CD8-positive, alpha-beta memory T cell (primary cell): ENCODE results near the gene SIMC1. TPM values are rescaled to one million over a fixed set of nuclear protein-coding genes. Genes with fewer than 3 reads are reported as not detected.

Experiments used
- CTCF ChIA-PET: fragments of 350-600 bp; sonication (Branson Sonifier 250); formaldehyde crosslinking; loops from one replicate; lab custom pipeline; 2021; ENCODE audit warnings: antibody characterized with exemption; lab: Charles Lee
- POLR2A ChIA-PET: fragments of 350-600 bp; sonication (Branson Sonifier 250); formaldehyde crosslinking; loops from one replicate; lab custom pipeline; 2021; ENCODE audit warnings: antibody characterized with exemption; lab: Charles Lee
- DNase-seq, 5 donors: peaks; one replicate each; pipeline versions ENCODE4 v3.0.0 to v3.0.0-alpha.2; 2020 to 2022; ENCODE audit warnings: mixed read lengths in 1 of 5
- H3K27ac ChIP-seq: one replicate; pipeline ENCODE4 v1.7.0; 2013; ENCODE audit warnings: low read depth, mild to moderate bottlenecking, low read length, moderate library complexity
- H3K27me3 ChIP-seq: 2 replicates; pipeline ENCODE4 v1.7.0; 2013; ENCODE audit warnings: low read length, mild to moderate bottlenecking; ENCODE audit not compliant: insufficient read depth, poor library complexity, severe bottlenecking
- H3K36me3 ChIP-seq: 2 replicates; pipeline ENCODE4 v1.7.0; 2013; ENCODE audit warnings: mild to moderate bottlenecking, low read length, moderate library complexity; ENCODE audit not compliant: insufficient read depth
- H3K4me1 ChIP-seq: 2 replicates; pipeline ENCODE4 v1.7.0; 2013; ENCODE audit warnings: mild to moderate bottlenecking, low read length, moderate library complexity; ENCODE audit not compliant: insufficient read depth
- H3K4me3 ChIP-seq: 2 replicates; pipeline ENCODE4 v1.7.0; 2013; ENCODE audit warnings: mild to moderate bottlenecking, low read length
- H3K9me3 ChIP-seq: 2 replicates; pipeline ENCODE4 v1.7.0; 2013; ENCODE audit warnings: mild to moderate bottlenecking, low read length
- H3K27ac Mint-ChIP-seq, 8 donors: one replicate each; pipeline ENCODE4 v1.8.0; 2020 to 2021; ENCODE audit warnings: mixed read lengths in 8 of 8, mild to moderate bottlenecking in 6 of 8, inconsistent platforms in 3 of 8, moderate library complexity in 3 of 8
- H3K27me3 Mint-ChIP-seq, 2 donors: one replicate each; pipeline ENCODE4 v1.8.0; 2020 to 2021; ENCODE audit warnings: mixed read lengths in 2 of 2, mild to moderate bottlenecking in 1 of 2, moderate library complexity in 1 of 2
- H3K36me3 Mint-ChIP-seq, 3 donors: one replicate each; pipeline ENCODE4 v1.8.0; 2020 to 2021; ENCODE audit warnings: mixed read lengths in 3 of 3, inconsistent platforms in 1 of 3, mild to moderate bottlenecking in 1 of 3
- H3K4me1 Mint-ChIP-seq, 3 donors: one replicate each; pipeline ENCODE4 v1.8.0; 2020 to 2021; ENCODE audit warnings: mixed read lengths in 3 of 3, inconsistent platforms in 1 of 3, mild to moderate bottlenecking in 1 of 3
- H3K4me3 Mint-ChIP-seq, 7 donors: one replicate each; pipeline ENCODE4 v1.8.0; 2020 to 2021; ENCODE audit warnings: mixed read lengths in 7 of 7, mild to moderate bottlenecking in 6 of 7, moderate library complexity in 4 of 7, inconsistent platforms in 2 of 7
- H3K9me3 Mint-ChIP-seq, 5 donors: one replicate each; pipeline ENCODE4 v1.8.0; 2020 to 2022; ENCODE audit warnings: mixed read lengths in 5 of 5, mild to moderate bottlenecking in 3 of 5, moderate library complexity in 2 of 5, inconsistent platforms in 1 of 5
- polyA plus RNA-seq: library from polyadenylated mRNA; unstranded; fragments of 300-500 nt; fragmentation: Illumina TruSeq; gene quantifications from one replicate; pipeline ENCODE4 v1.2.3, GENCODE V29; 2021
- total RNA-seq, 2 experiments: library from RNA; stranded (reverse); gene quantifications; one replicate each; pipeline ENCODE4 v1.2.3, GENCODE V29; 2021

Gene SIMC1
- total and polyA plus RNA-seq, 3 experiments from 2014 or later, result 12.0 to 21.1 (median 20.5) TPM

DNA sequence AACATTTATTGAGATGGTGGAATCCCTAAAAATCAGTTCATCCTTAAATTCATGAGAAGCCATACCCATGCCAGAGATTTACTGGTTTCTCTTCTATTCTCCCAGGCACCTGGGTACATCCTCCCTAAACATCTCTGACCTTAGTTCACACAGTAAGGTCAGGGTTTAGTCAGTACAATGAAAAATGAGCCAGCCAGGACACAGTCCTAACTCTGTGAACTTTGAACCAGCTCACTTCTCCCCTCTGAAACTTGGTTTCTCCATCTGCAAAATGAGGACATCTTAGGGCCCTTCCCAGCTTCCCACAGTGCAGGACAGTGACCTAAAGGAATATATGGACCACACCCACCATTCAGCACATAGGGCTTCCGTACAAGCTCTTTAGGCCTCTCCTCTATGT, 148.3 kb downstream of the SIMC1 start:
- POLR2A ChIA-PET, result no interaction called here
- peaks cover 24% of the 10 kb centered on the region for H3K4me1 ChIP-seq
- H3K9me3 ChIP-seq, result no peaks in the 10 kb centered on the region
- Mint-ChIP-seq H3K27ac (peak overlapping the region in 5 of 8 donors; percentile 8 to 86 (median 37)), H3K9me3 (no peaks in the 10 kb centered on the region), H3K36me3 (peaks cover 0 to 83% (median 7%) of the 10 kb centered on the region in 3 donors), H3K4me3 (peak overlapping the region in 6 of 7 donors; percentile 24 to 98 (median 52)), H3K4me1 (peaks cover 27 to 34% (median 34%) of the 10 kb centered on the region in 3 donors), H3K27me3 (no peaks in the 10 kb centered on the region)
- CTCF ChIA-PET, result no interaction called here
- no peak overlapping the region for H3K27ac ChIP-seq
- no peak for DNase-seq
- H3K4me3 ChIP-seq, result no peak overlapping the region
- no peaks in the 10 kb centered on the region for H3K27me3 ChIP-seq
- peaks cover 31% of the 10 kb centered on the region for H3K36me3 ChIP-seq

DNA sequence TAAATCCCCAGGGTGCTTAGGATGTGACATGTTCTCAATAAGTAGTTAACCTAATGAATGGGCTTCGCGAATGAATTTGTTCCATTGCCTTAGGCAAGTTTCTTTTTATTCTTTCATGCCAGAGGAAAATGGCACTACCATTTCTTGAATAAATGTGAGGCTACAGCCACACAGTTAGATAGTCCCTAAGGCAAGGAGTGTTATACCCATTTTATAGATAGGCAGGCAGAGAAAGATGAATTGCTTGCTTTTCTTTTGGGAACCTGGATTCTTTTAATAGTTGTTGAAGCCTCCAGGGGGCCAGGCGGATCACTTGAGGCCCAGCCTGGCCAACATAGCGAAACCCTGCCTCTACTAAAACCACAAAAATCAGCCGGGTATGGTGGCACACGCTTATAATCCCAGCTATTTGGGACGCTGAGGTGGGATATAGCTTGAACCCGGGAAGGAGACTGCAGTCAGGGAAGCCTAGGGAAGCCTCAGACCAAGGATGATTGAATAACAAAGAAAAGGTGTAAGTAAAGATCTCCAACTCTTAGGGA, 149.2 kb downstream of the SIMC1 start:
- Histone ChIP-seq H3K9me3 (no peaks in the 10 kb centered on the region), H3K4me1 (peaks cover 24% of the 10 kb centered on the region), H3K27me3 (no peaks in the 10 kb centered on the region), H3K36me3 (peaks cover 31% of the 10 kb centered on the region), H3K27ac (peak overlapping the region; percentile 93), H3K4me3 (peak overlapping the region; percentile 99)
- H3K27me3 Mint-ChIP-seq, result no peaks in the 10 kb centered on the region
- peak overlapping the region; percentile 56 to 100 (median 98) for H3K27ac Mint-ChIP-seq
- CTCF ChIA-PET, result interaction anchor here (1.0 to 1.9 kb wide), 2 partner anchors 26 to 273 kb away, joined by 3 to 7 read pairs; partner anchors contain the start of gene KIAA1191
- H3K4me3 Mint-ChIP-seq, result peak overlapping the region; percentile 96 to 100 (median 99)
- POLR2A ChIA-PET, result interaction anchor here (1.3 to 2.6 kb wide), 3 partner anchors 26 to 156 kb away, joined by 7 to 40 read pairs (median 16); partner anchors contain the start of genes KIAA1191 and RNF44
- no peak for DNase-seq
- H3K36me3 Mint-ChIP-seq, result peaks cover 0 to 83% (median 9%) of the 10 kb centered on the region in 3 donors
- H3K4me1 Mint-ChIP-seq, result peaks cover 27 to 34% (median 34%) of the 10 kb centered on the region in 3 donors
- H3K9me3 Mint-ChIP-seq, result no peaks in the 10 kb centered on the region

- Histone ChIP-seq H3K36me3 (peaks cover 28% of the 10 kb centered on the region), H3K4me1 (peaks cover 24% of the 10 kb centered on the region), H3K4me3 (peak overlapping the region; percentile 99), H3K27me3 (no peaks in the 10 kb centered on the region), H3K27ac (peak overlapping the region; percentile 93), H3K9me3 (no peaks in the 10 kb centered on the region)
- POLR2A ChIA-PET, result interaction anchor here (0.7 to 2.6 kb wide), 6 partner anchors 26 to 616 kb away, joined by 3 to 40 read pairs (median 6); partner anchors contain the start of genes FAF2, KIAA1191 and RNF44
- H3K9me3 Mint-ChIP-seq, result no peaks in the 10 kb centered on the region
- no peak for DNase-seq
- no peaks in the 10 kb centered on the region for H3K27me3 Mint-ChIP-seq
- CTCF ChIA-PET, result interaction anchor here (0.9 to 1.9 kb wide), 5 partner anchors 26 to 963 kb away, joined by 3 to 7 read pairs (median 3); partner anchors contain the start of genes KIAA1191 and LMAN2
- H3K27ac Mint-ChIP-seq, result peak overlapping the region; percentile 97 to 100 (median 99)
- H3K36me3 Mint-ChIP-seq, result peaks cover 0 to 82% (median 9%) of the 10 kb centered on the region in 3 donors
- H3K4me3 Mint-ChIP-seq, result peak overlapping the region; percentile 96 to 100 (median 99)
- H3K4me1 Mint-ChIP-seq, result peaks cover 27 to 34% (median 34%) of the 10 kb centered on the region in 3 donors
Measured at GRCh38 chr5:176388003-176388443, 149.8 kb downstream of the SIMC1 start.

- peak within 1 kb of the TSS; percentile 99 for H3K4me3 ChIP-seq
- H3K36me3 ChIP-seq, result peaks cover 22% of the 10 kb centered on the region
- Mint-ChIP-seq H3K27me3 (no peaks in the 10 kb centered on the region), H3K36me3 (peaks cover 0 to 82% (median 9%) of the 10 kb centered on the region in 3 donors), H3K9me3 (no peaks in the 10 kb centered on the region), H3K4me3 (peak within 1 kb of the TSS; percentile 96 to 100 (median 99)), H3K4me1 (peaks cover 27 to 34% (median 34%) of the 10 kb centered on the region in 3 donors), H3K27ac (peak within 1 kb of the TSS; percentile 97 to 100 (median 99))
- H3K27me3 ChIP-seq, result no peaks in the 10 kb centered on the region
- H3K27ac ChIP-seq, result peak within 1 kb of the TSS; percentile 93
- ChIA-PET POLR2A (interaction anchor here (0.5 to 2.6 kb wide), 7 partner anchors 27 to 615 kb away, joined by 3 to 40 read pairs (median 5); partner anchors contain the start of genes FAF2, KIAA1191 and RNF44), CTCF (interaction anchor here (0.9 to 1.9 kb wide), 5 partner anchors 27 to 963 kb away, joined by 3 to 7 read pairs (median 3); partner anchors contain the start of genes KIAA1191 and LMAN2)
- H3K9me3 ChIP-seq, result no peaks in the 10 kb centered on the region
- H3K4me1 ChIP-seq, result peaks cover 24% of the 10 kb centered on the region
- DNase-seq, result peak; percentile 98 to 100 (median 98)
Measured at GRCh38 chr5:176388444-176389134, 150.4 kb downstream of the SIMC1 start, which contains the start of the genes HIGD2A and NOP16. Gene HIGD2A (plus strand): TSS chr5:176388751. CDS start chr5:176388820, 69 bp downstream. Gene NOP16 (minus strand): TSS chr5:176388598. CDS start chr5:176388539, 59 bp downstream.

DNA sequence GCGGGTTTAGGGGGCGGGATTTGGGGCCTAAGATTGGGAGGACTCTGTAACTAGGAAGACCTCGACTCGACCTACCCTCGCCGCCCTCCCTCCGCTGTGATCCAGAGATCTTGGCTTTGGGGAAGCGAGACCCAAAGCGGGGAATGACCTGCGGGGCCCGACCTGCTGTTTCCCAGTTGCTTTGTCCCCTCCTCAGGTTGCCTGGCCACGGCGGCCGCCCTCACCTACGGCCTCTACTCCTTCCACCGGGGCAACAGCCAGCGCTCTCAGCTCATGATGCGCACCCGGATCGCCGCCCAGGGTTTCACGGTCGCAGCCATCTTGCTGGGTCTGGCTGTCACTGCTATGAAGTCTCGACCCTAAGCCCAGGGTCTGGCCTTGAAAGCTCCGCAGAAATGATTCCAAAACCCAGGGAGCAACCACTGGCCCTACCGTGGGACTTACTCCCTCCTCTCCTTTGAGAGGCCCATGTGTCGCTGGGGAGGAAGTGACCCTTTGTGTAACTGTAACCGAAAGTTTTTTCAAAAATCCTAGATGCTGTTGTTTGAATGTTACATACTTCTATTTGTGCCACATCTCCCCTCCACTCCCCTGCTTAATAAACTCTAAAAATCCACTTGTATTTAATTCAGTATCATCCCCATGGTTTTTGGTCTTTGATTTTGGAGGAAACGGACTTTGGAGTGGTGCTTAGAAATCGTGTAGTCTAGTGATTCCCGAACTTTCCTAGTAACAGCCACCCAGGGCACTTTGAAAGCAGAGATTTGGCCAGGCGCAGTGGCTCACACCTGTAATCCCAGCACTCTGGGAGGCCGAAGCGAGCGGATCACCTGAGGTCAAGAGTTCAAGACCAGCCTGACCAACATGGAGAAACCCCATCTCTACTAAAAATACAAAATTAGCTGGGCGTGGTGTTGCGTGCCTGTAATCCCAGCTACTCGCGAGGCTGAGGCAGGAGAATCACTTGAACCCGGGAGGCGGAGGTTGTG, 151.2 kb downstream of the SIMC1 start:
- peak overlapping the region; percentile 97 to 100 (median 99) for H3K27ac Mint-ChIP-seq
- Histone ChIP-seq H3K4me3 (peak overlapping the region; percentile 99), H3K36me3 (peaks cover 15% of the 10 kb centered on the region), H3K27me3 (no peaks in the 10 kb centered on the region), H3K9me3 (no peaks in the 10 kb centered on the region), H3K27ac (peak overlapping the region; percentile 93), H3K4me1 (peaks cover 24% of the 10 kb centered on the region)
- H3K9me3 Mint-ChIP-seq, result no peaks in the 10 kb centered on the region
- POLR2A ChIA-PET, result interaction anchor here (0.5 to 2.6 kb wide), 4 partner anchors 28 to 154 kb away, joined by 3 to 40 read pairs (median 12); partner anchors contain the start of genes FAF2, KIAA1191 and RNF44
- peaks cover 27 to 34% (median 34%) of the 10 kb centered on the region in 3 donors for H3K4me1 Mint-ChIP-seq
- CTCF ChIA-PET, result interaction anchor here (0.8 to 1.1 kb wide), 3 partner anchors 27 to 962 kb away, joined by 3 to 4 read pairs (median 3); partner anchors contain the start of genes KIAA1191 and LMAN2
- H3K36me3 Mint-ChIP-seq, result peaks cover 0 to 78% (median 6%) of the 10 kb centered on the region in 3 donors
- no peak for DNase-seq
- no peaks in the 10 kb centered on the region for H3K27me3 Mint-ChIP-seq
- H3K4me3 Mint-ChIP-seq, result peak overlapping the region; percentile 96 to 100 (median 99)

DNA sequence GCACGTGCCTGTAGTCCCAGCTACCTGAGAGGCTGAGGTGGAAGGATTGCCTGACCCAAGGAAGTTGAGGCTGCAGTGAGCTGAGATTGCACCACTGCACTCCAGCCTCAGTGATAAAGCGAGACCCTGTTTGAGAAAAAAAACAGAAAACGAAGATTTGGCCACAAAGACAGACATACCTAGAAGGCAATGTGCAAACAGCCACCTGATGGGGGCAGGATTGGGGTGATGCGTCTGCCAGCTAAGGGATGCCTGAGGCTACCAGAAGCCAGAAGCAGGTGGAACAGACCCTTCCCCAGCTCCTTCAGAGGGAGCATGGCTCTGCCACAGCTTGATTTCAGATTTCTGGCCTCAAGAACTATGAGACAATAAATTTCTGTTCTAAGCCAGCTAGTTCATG, 153.3 kb downstream of the SIMC1 start:
- Histone ChIP-seq H3K4me1 (peaks cover 20% of the 10 kb centered on the region), H3K9me3 (no peaks in the 10 kb centered on the region), H3K27me3 (no peaks in the 10 kb centered on the region), H3K4me3 (no peak overlapping the region), H3K27ac (no peak overlapping the region), H3K36me3 (no peaks in the 10 kb centered on the region)
- DNase-seq, result no peak
- H3K9me3 Mint-ChIP-seq, result no peaks in the 10 kb centered on the region
- ChIA-PET CTCF (interaction anchor here (1.6 kb wide), 1 partner anchor 30 kb away, joined by 5 read pairs; the partner anchor contains the start of gene KIAA1191), POLR2A (no interaction called here)
- H3K36me3 Mint-ChIP-seq, result peaks cover 0 to 71% (median 6%) of the 10 kb centered on the region in 3 donors
- H3K4me1 Mint-ChIP-seq, result peaks cover 25 to 30% (median 26%) of the 10 kb centered on the region in 3 donors
- H3K4me3 Mint-ChIP-seq, result peak overlapping the region in 1 of 7 donors; percentile 35
- H3K27me3 Mint-ChIP-seq, result no peaks in the 10 kb centered on the region
- H3K27ac Mint-ChIP-seq, result peak overlapping the region in 3 of 8 donors; percentile 27 to 78 (median 45)
